HG03196 (cell line): Measurements from ENCODE around the gene LYSMD2.
"Not testable (repeated sequence)": the region's sequence is repeated elsewhere in the genome, so short reads cannot be mapped to it uniquely, and the experiment has no call there.

Experiments used
- ATAC-seq: cut with Tn5 transposase; IDR thresholded peaks from one replicate; pipeline ENCODE4 v1.9.1; 2021; ENCODE audit not compliant: unreplicated experiment

The LYSMD2 gene

GRCh38 chr15:51737522-51738305 is at the start of gene LYSMD2:
Gene LYSMD2, minus strand, starts transcription at chr15:51737655. Its CDS starts 33 bp downstream, at chr15:51737622.
- peak; percentile 29 for ATAC-seq

GRCh38 chr15:51787130-51787529 is 49.7 kb upstream of the LYSMD2 start:
- ATAC-seq: not testable (repeated sequence)

GRCh38 chr15:51783967-51784366 is 46.5 kb upstream of the LYSMD2 start:
- ATAC-seq: no peak

GRCh38 chr15:51782357-51782896 is 45.0 kb upstream of the LYSMD2 start:
- no peak for ATAC-seq

- no peak for ATAC-seq
These were observed 44.1 kb upstream of the LYSMD2 start for GRCh38 chr15:51781506-51781905.

- no peak for ATAC-seq
These were observed 43.2 kb upstream of the LYSMD2 start for GRCh38 chr15:51780636-51781035.

GRCh38 chr15:51776952-51777569 is 39.6 kb upstream of the LYSMD2 start:
- no peak for ATAC-seq

GRCh38 chr15:51775967-51776816 is 38.7 kb upstream of the LYSMD2 start:
- no peak for ATAC-seq

GRCh38 chr15:51774916-51775315 is 37.5 kb upstream of the LYSMD2 start:
- ATAC-seq: no peak

- ATAC-seq: no peak
These were observed 34.3 kb upstream of the LYSMD2 start for GRCh38 chr15:51771773-51772172.

- no peak for ATAC-seq
These were observed 33.4 kb upstream of the LYSMD2 start for GRCh38 chr15:51770902-51771301.

GRCh38 chr15:51768018-51768417 is 30.6 kb upstream of the LYSMD2 start:
- ATAC-seq: no peak

- no peak for ATAC-seq
These were observed 28.9 kb upstream of the LYSMD2 start for GRCh38 chr15:51766341-51766740.

GRCh38 chr15:51765751-51766150 is 28.3 kb upstream of the LYSMD2 start:
- no peak for ATAC-seq

GRCh38 chr15:51760805-51761204 is 23.4 kb upstream of the LYSMD2 start:
- no peak for ATAC-seq

GRCh38 chr15:51759557-51760070 is 22.2 kb upstream of the LYSMD2 start:
- ATAC-seq: no peak

GRCh38 chr15:51758645-51759044 is 21.2 kb upstream of the LYSMD2 start:
- no peak for ATAC-seq

- ATAC-seq: no peak
These were observed 20.0 kb upstream of the LYSMD2 start for GRCh38 chr15:51757450-51757849.

GRCh38 chr15:51756482-51756881 is 19.0 kb upstream of the LYSMD2 start:
- ATAC-seq: no peak

GRCh38 chr15:51755790-51756189 is 18.3 kb upstream of the LYSMD2 start:
- ATAC-seq: no peak

GRCh38 chr15:51754267-51754666 is 16.8 kb upstream of the LYSMD2 start:
- no peak for ATAC-seq
